Upper lobe of left lung (tissue), 6 donors: ENCODE results near the gene IYD. TPM values are rescaled to one million over a fixed set of nuclear protein-coding genes. Genes with fewer than 3 reads are reported as not detected.

ENCODE experiments used
- ATAC-seq, 2 donors: fragments of 200-7000 bp; cut with Tn5 transposase; one replicate each; pipeline ENCODE4 v1.9.1; 2022; ENCODE audit warnings: mild to moderate bottlenecking in 2 of 2, moderate library complexity in 2 of 2; ENCODE audit not compliant: low FRiP score in 2 of 2
- DNase-seq, 2 donors: peaks; one replicate each; pipeline ENCODE4 v3.0.0-alpha.2; 2019 to 2020
- H3K27ac ChIP-seq, 4 donors: fragments of 200-600 bp; sonication (generic); one replicate each; pipeline ENCODE4 v1.5.1; 2016 to 2019
- H3K27me3 ChIP-seq, 4 donors: fragments of 200-600 bp; sonication (generic); one replicate each; pipeline ENCODE4 v1.5.1; 2017 to 2019
- H3K36me3 ChIP-seq, 4 donors: fragments of 200-600 bp; sonication (generic); one replicate each; pipeline ENCODE4 v1.5.1; 2016 to 2019
- H3K4me1 ChIP-seq, 4 donors: fragments of 200-600 bp; sonication (generic); one replicate each; pipeline ENCODE4 v1.5.1; 2018 to 2019
- H3K4me3 ChIP-seq, 4 donors: fragments of 200-600 bp; sonication (generic); one replicate each; pipeline ENCODE4 v1.5.1; 2017 to 2019; ENCODE audit warnings: mild to moderate bottlenecking in 2 of 4, moderate library complexity in 1 of 4
- H3K9me3 ChIP-seq, 4 donors: fragments of 200-600 bp; sonication (generic); one replicate each; pipeline ENCODE4 v1.5.1; 2018 to 2019
- EP300 ChIP-seq, 4 donors: sonication (generic); formaldehyde crosslinking; IDR thresholded peaks; one replicate each; pipeline ENCODE4 v1.5.1; 2017; ENCODE audit warnings: antibody characterized with exemption in 4 of 4, control low read depth in 2 of 4
- POLR2A ChIP-seq, 4 donors: fragments of 450-650 bp; IDR thresholded peaks; one replicate each; pipeline ENCODE4 v1.5.1; 2016 to 2017; ENCODE audit warnings: antibody characterized with exemption in 4 of 4, mild to moderate bottlenecking in 2 of 4
- POLR2AphosphoS5 ChIP-seq, 2 donors: sonication (generic); formaldehyde crosslinking; IDR thresholded peaks; one replicate each; pipeline ENCODE4 v1.5.1; 2017; ENCODE audit warnings: antibody characterized with exemption in 2 of 2
- WGBS, 2 donors: methylation state at CpG; one replicate each; pipeline ENCODE4 v1.1.5; 2017 to 2018; 5-methylcytosine and 5-hydroxymethylcytosine counted together
- total RNA-seq, 6 donors: library from RNA; depleted of rRNA in 4 of 6; stranded (reverse); fragments of >200 nt in 4 of 6; gene quantifications; one replicate each; pipeline versions ENCODE4 v1.1.0 to v1.2.1, GENCODE V29; 2016 to 2021
- TF ChIP-seq, protein P1 (sequence below), 6 experiments: fragments of 450-650 bp in 4 of 6; fragments of 200-600 bp in 2 of 6; sonication (generic) in 2 of 6; IDR thresholded peaks; one replicate each; pipeline ENCODE4 v1.5.1; 2016 to 2019; ENCODE audit warnings: antibody characterized with exemption in 6 of 6
- donor health status: DM: no; HTN: no; CAD: no; lungs with moderate emphysema.
- donor health status: DM: no; HTN: yes; CAD: no; lungs with severe emphysema.

IYD gene
- total RNA-seq, 6 donors from 2014 or later: under 0.01 to 3.2 (median 1.7) TPM

GRCh38 chr6:150394899-150395295 is 26.1 kb downstream of the IYD start:
- no peak overlapping the region for H3K4me3 ChIP-seq
- H3K4me1 ChIP-seq: peaks cover 0 to 15% (median 2%) of the 10 kb centered on the region in 4 donors
- H3K27me3 ChIP-seq: no peaks in the 10 kb centered on the region
- DNase-seq (no peak), ATAC-seq (no peak)
- no peaks in the 10 kb centered on the region for H3K36me3 ChIP-seq
- 75% methylated on average over 3 of the region's 3 CpGs for WGBS, 2 donors
- TF ChIP-seq, protein P1, sequence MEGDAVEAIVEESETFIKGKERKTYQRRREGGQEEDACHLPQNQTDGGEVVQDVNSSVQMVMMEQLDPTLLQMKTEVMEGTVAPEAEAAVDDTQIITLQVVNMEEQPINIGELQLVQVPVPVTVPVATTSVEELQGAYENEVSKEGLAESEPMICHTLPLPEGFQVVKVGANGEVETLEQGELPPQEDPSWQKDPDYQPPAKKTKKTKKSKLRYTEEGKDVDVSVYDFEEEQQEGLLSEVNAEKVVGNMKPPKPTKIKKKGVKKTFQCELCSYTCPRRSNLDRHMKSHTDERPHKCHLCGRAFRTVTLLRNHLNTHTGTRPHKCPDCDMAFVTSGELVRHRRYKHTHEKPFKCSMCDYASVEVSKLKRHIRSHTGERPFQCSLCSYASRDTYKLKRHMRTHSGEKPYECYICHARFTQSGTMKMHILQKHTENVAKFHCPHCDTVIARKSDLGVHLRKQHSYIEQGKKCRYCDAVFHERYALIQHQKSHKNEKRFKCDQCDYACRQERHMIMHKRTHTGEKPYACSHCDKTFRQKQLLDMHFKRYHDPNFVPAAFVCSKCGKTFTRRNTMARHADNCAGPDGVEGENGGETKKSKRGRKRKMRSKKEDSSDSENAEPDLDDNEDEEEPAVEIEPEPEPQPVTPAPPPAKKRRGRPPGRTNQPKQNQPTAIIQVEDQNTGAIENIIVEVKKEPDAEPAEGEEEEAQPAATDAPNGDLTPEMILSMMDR (IDR thresholded peaks at IDR 0.05): no peak
- TF ChIP-seq EP300 (IDR thresholded peaks at IDR 0.05): no peak
- no peak for TF ChIP-seq POLR2AphosphoS5 (IDR thresholded peaks at IDR 0.05)
- TF ChIP-seq POLR2A (IDR thresholded peaks at IDR 0.05): no peak
- peak overlapping the region; percentile 12 to 58 (median 36) for H3K27ac ChIP-seq
- H3K9me3 ChIP-seq: no peaks in the 10 kb centered on the region

DNA sequence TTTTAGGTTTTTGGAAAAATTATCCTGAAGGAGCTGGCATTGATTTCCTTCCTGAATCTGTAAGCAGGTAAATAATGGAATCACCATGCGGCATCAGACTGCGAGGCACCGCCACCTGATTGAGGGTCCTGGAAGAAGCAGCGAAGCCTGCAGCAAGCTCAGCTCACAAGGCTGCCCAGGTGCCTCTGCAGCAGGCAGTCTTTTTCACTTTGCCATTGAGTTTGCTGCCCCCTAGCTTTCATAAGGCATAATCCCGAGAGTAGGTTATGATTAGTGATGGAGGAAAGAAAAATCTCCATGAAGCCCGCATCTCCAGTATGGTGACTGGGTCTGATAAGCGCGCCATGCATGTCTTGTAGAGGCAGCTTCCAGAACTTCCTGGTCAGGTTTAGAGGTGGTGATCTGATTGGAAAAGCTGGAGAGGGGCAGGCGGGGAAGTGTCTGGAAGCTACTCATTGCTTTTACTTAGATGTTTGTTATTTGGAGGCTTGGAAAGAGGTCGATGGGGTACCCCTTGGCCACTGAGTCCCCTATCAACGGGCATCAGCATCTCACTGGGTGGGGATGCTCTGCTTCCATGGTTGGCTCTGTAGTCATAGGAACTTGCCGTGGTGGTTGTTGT is 26.7 kb downstream of the IYD start:
- no peaks in the 10 kb centered on the region for H3K27me3 ChIP-seq
- peaks cover 0 to 15% (median 2%) of the 10 kb centered on the region in 4 donors for H3K4me1 ChIP-seq
- H3K27ac ChIP-seq: peak overlapping the region in 2 of 4 donors; percentile 20 to 52
- ATAC-seq: peak; percentile 67 to 74
- H3K9me3 ChIP-seq: no peaks in the 10 kb centered on the region
- no peaks in the 10 kb centered on the region for H3K36me3 ChIP-seq
- H3K4me3 ChIP-seq: no peak overlapping the region
- WGBS, 2 donors: 47 to 49% methylated on average over 12 of the region's 12 CpGs
- DNase-seq: peak in 1 of 2 donors; percentile 66
- TF ChIP-seq EP300 (IDR thresholded peaks at IDR 0.05): no peak
- TF ChIP-seq, protein P1 (IDR thresholded peaks at IDR 0.05): peak; percentile 30 to 78 (median 69)

DNA sequence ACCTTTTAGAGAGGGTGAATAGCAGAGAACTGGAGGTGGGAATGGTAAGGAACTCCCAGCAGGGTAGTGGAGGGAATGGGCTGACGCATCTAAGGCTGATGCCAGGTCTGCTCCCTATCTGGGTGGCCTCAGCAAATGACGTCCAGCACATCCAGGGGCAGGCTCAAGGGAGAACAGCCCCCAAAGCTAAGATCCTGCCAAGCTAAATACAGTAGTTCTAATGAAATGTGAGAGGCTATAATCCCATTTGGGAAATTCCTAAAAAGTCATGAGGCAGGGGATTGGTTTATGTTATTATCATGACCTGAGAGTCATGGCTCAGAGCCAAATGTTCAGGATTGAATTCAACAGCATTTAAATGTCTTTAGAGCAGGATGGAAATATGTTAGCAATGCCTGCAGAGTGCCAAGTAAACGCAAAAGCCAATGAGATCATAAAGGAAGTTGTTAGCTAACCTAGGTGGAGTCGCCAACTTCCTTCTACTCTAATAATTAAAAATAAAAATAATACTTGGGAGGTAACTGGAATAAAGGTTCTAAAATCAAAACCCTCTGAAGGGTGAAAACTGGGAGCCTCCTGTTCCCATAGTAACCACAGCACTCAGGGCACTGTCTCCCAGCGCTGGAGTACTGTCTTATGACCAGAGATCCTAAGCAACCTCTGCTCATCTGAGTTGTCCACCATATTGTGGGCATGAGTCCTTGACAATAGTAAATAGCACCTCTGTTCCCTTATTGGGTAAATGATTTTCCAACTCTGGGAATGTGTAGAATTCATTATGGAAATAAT is 34.8 kb downstream of the IYD start:
- TF ChIP-seq POLR2A (IDR thresholded peaks at IDR 0.05) (no peak), EP300 (IDR thresholded peaks at IDR 0.05) (peak in 1 of 4 donors; percentile 38), POLR2AphosphoS5 (IDR thresholded peaks at IDR 0.05) (peak; percentile 23 to 41)
- no peaks in the 10 kb centered on the region for H3K36me3 ChIP-seq
- H3K4me3 ChIP-seq: no peak overlapping the region
- peaks cover 8 to 16% (median 14%) of the 10 kb centered on the region in 4 donors for H3K4me1 ChIP-seq
- 11 to 20% methylated on average over 5 of the region's 5 CpGs for WGBS, 2 donors
- ATAC-seq (peak; percentile 67 to 79), DNase-seq (no peak)
- peaks cover 0 to 9% (median 1%) of the 10 kb centered on the region in 4 donors for H3K9me3 ChIP-seq
- no peaks in the 10 kb centered on the region for H3K27me3 ChIP-seq
- peak overlapping the region; percentile 10 to 54 (median 18) for H3K27ac ChIP-seq

GRCh38 chr6:150406948-150407347 is 38.1 kb downstream of the IYD start:
- no peak for DNase-seq
- Histone ChIP-seq H3K9me3 (peaks cover 0 to 9% (median 1%) of the 10 kb centered on the region in 4 donors), H3K27me3 (no peaks in the 10 kb centered on the region), H3K36me3 (no peaks in the 10 kb centered on the region), H3K27ac (no peak overlapping the region), H3K4me1 (peaks cover 29 to 39% (median 35%) of the 10 kb centered on the region in 4 donors), H3K4me3 (no peak overlapping the region)
- TF ChIP-seq POLR2A (IDR thresholded peaks at IDR 0.05) (no peak), EP300 (IDR thresholded peaks at IDR 0.05) (no peak), POLR2AphosphoS5 (IDR thresholded peaks at IDR 0.05) (no peak)
- TF ChIP-seq, protein P1 (IDR thresholded peaks at IDR 0.05): no peak
- ATAC-seq: peak in 1 of 2 donors; percentile 34
- WGBS, 2 donors: 54 to 85% methylated on average over 1 to 2 of the region's 2 CpGs

DNA sequence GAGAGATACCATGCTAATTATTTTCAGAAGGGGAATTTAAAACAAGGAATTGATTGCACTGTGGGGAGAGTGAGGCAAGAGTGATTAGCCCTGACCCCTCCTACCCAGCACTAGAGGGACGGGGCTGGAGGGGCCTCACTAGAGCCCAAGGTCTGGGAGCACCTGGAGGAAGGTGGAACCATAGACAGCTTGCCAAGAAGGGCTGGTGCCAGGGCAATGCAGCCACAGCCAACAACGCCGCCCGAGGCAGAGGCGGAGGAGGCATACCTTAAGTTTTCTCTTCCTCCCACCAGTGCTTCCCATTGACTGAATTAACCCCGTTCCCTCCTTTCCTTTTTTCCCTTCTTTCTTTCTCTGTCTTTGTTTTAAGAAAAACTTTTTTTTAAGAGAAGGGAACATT is 40.0 kb downstream of the IYD start:
- ATAC-seq: peak; percentile 27 to 41
- Histone ChIP-seq H3K4me1 (peaks cover 17 to 32% (median 27%) of the 10 kb centered on the region in 4 donors), H3K27me3 (no peaks in the 10 kb centered on the region), H3K9me3 (peaks cover 0 to 9% (median 1%) of the 10 kb centered on the region in 4 donors), H3K36me3 (no peaks in the 10 kb centered on the region), H3K4me3 (no peak overlapping the region), H3K27ac (peak overlapping the region in 1 of 4 donors; percentile 24)
- DNase-seq: peak in 1 of 2 donors; percentile 48
- WGBS, 2 donors: 51 to 61% methylated on average over 6 of the region's 6 CpGs
- TF ChIP-seq EP300 (IDR thresholded peaks at IDR 0.05) (no peak), POLR2A (IDR thresholded peaks at IDR 0.05) (no peak), POLR2AphosphoS5 (IDR thresholded peaks at IDR 0.05) (no peak)
- TF ChIP-seq, protein P1 (IDR thresholded peaks at IDR 0.05): no peak
